Astrocyte (in vitro differentiated cells and primary cell): ENCODE data around the gene YES1. TPM values are rescaled to one million over a fixed set of nuclear protein-coding genes. Genes with fewer than 3 reads are reported as not detected.

Source experiments
- DNase-seq: peaks from one replicate; pipeline ENCODE4 v3.0.0-alpha.2; 2010; ENCODE audit warnings: low read depth
- FAIRE-seq: peaks from 2 replicates; lab custom pipeline; 2011; peaks lifted over from hg19 to GRCh38; lab: Jason Lieb, UNC
- H2AFZ ChIP-seq: 2 replicates; pipeline ENCODE4 v1.6.0; 2012; ENCODE audit warnings: low read depth, low read length, inconsistent platforms
- H3K27ac ChIP-seq: 2 replicates; pipeline ENCODE4 v1.5.1; 2011; ENCODE audit warnings: low read depth, low read length, inconsistent platforms
- H3K27me3 ChIP-seq: 2 replicates; pipeline ENCODE4 v1.6.0; 2011; ENCODE audit warnings: low read length, inconsistent platforms; ENCODE audit not compliant: insufficient read depth
- H3K36me3 ChIP-seq: 2 replicates; pipeline ENCODE4 v1.5.1; 2011; ENCODE audit warnings: low read length, inconsistent platforms; ENCODE audit not compliant: insufficient read depth
- H3K4me1 ChIP-seq: 2 replicates; pipeline ENCODE4 v1.5.1; 2011; ENCODE audit warnings: low read length, inconsistent platforms; ENCODE audit not compliant: insufficient read depth
- H3K4me2 ChIP-seq: 2 replicates; pipeline ENCODE4 v1.6.0; 2012; ENCODE audit warnings: low read length, inconsistent platforms
- H3K4me3 ChIP-seq: 2 replicates; pipeline ENCODE4 v1.5.1; 2011; ENCODE audit warnings: low read depth, mild to moderate bottlenecking, low read length, inconsistent platforms; ENCODE audit not compliant: insufficient read depth
- H3K79me2 ChIP-seq: 2 replicates; pipeline ENCODE4 v1.6.0; 2012; ENCODE audit warnings: mild to moderate bottlenecking, low read length, inconsistent platforms; ENCODE audit not compliant: insufficient read depth
- H3K9ac ChIP-seq: 2 replicates; pipeline ENCODE4 v1.6.0; 2012; ENCODE audit warnings: mild to moderate bottlenecking, low read length, inconsistent platforms
- H3K9me3 ChIP-seq: 2 replicates; pipeline ENCODE4 v1.5.1; 2012; ENCODE audit warnings: low read depth, mild to moderate bottlenecking, low read length, inconsistent platforms; ENCODE audit not compliant: insufficient read depth
- H4K20me1 ChIP-seq: 2 replicates; pipeline ENCODE4 v1.6.0; 2012; ENCODE audit warnings: low read length, inconsistent platforms; ENCODE audit not compliant: insufficient read depth
- H3K27ac Mint-ChIP-seq: one replicate; pipeline ENCODE4 v1.8.0; 2021; ENCODE audit warnings: mild to moderate bottlenecking, mixed read lengths; ENCODE audit not compliant: unreplicated experiment
- H3K27me3 Mint-ChIP-seq: one replicate; pipeline ENCODE4 v1.8.0; 2021; ENCODE audit warnings: low read depth, mixed read lengths; ENCODE audit not compliant: unreplicated experiment
- H3K36me3 Mint-ChIP-seq: one replicate; pipeline ENCODE4 v1.8.0; 2021; ENCODE audit warnings: low read depth, mixed read lengths; ENCODE audit not compliant: unreplicated experiment
- H3K4me1 Mint-ChIP-seq: one replicate; pipeline ENCODE4 v1.8.0; 2021; ENCODE audit warnings: low read depth, mixed read lengths; ENCODE audit not compliant: unreplicated experiment
- H3K4me3 Mint-ChIP-seq: one replicate; pipeline ENCODE4 v1.8.0; 2021; ENCODE audit warnings: mild to moderate bottlenecking, moderate library complexity, mixed read lengths; ENCODE audit not compliant: unreplicated experiment
- H3K9me3 Mint-ChIP-seq: one replicate; pipeline ENCODE4 v1.8.0; 2021; ENCODE audit warnings: mild to moderate bottlenecking, mixed read lengths; ENCODE audit not compliant: unreplicated experiment
- EZH2 ChIP-seq: IDR thresholded peaks from 2 replicates; pipeline ENCODE4 v1.6.1; 2012; ENCODE audit warnings: mild to moderate bottlenecking, low read length, inconsistent platforms; ENCODE audit not compliant: insufficient read depth
- total RNA-seq: library from RNA; stranded (reverse); gene quantifications from 2 replicates; pipeline ENCODE4 v1.2.1, GENCODE V29; 2021
- TF ChIP-seq, protein P1 (sequence below): IDR thresholded peaks from 2 replicates; pipeline ENCODE4 v1.5.1; 2011; ENCODE audit warnings: low read depth, mild to moderate bottlenecking, inconsistent platforms, low read length, moderate library complexity; ENCODE audit not compliant: insufficient read depth

The YES1 gene
- total RNA-seq, 1 donor from 2014 or later: 68.2 TPM

DNA sequence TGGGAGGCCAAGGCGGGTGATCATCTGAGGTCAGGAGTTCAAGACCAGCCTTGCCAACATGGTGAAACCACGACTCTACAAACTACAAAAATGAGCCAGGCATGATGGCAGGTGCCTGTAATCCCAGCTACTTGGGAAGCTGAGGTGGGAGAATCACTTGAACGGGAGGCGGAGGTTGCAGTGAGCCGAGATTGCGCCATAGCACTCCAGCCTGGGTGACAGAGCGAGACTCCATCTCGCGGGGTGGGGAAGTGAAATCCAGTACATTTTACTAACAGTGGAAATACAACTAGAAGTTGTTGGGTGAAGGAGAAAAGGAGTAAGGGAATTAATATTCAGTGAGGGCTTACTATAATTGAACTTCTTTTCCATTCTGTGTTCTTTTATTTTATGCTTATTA, 86.4 kb downstream of the YES1 start:
- Histone ChIP-seq H3K27me3 (no peaks in the 10 kb centered on the region), H3K4me2 (no peak overlapping the region), H3K4me1 (no peaks in the 10 kb centered on the region), H4K20me1 (no peaks in the 10 kb centered on the region), H3K9ac (no peak overlapping the region), H3K27ac (no peak overlapping the region), H2AFZ (no peak overlapping the region), H3K36me3 (no peaks in the 10 kb centered on the region), H3K79me2 (no peaks in the 10 kb centered on the region), H3K4me3 (no peak overlapping the region), H3K9me3 (no peaks in the 10 kb centered on the region)
- no peak for TF ChIP-seq EZH2
- TF ChIP-seq, protein P1, sequence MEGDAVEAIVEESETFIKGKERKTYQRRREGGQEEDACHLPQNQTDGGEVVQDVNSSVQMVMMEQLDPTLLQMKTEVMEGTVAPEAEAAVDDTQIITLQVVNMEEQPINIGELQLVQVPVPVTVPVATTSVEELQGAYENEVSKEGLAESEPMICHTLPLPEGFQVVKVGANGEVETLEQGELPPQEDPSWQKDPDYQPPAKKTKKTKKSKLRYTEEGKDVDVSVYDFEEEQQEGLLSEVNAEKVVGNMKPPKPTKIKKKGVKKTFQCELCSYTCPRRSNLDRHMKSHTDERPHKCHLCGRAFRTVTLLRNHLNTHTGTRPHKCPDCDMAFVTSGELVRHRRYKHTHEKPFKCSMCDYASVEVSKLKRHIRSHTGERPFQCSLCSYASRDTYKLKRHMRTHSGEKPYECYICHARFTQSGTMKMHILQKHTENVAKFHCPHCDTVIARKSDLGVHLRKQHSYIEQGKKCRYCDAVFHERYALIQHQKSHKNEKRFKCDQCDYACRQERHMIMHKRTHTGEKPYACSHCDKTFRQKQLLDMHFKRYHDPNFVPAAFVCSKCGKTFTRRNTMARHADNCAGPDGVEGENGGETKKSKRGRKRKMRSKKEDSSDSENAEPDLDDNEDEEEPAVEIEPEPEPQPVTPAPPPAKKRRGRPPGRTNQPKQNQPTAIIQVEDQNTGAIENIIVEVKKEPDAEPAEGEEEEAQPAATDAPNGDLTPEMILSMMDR: no peak
- no peak overlapping the region for H3K27ac Mint-ChIP-seq
- FAIRE-seq (no peak), DNase-seq (no peak)
- peaks cover 2% of the 10 kb centered on the region for H3K36me3 Mint-ChIP-seq
- no peak overlapping the region for H3K4me3 Mint-ChIP-seq
- no peaks in the 10 kb centered on the region for H3K9me3 Mint-ChIP-seq
- no peaks in the 10 kb centered on the region for H3K4me1 Mint-ChIP-seq
- no peaks in the 10 kb centered on the region for H3K27me3 Mint-ChIP-seq

- Mint-ChIP-seq H3K9me3 (no peaks in the 10 kb centered on the region), H3K27ac (no peak overlapping the region), H3K27me3 (no peaks in the 10 kb centered on the region), H3K4me1 (no peaks in the 10 kb centered on the region), H3K36me3 (no peaks in the 10 kb centered on the region), H3K4me3 (no peak overlapping the region)
- no peak overlapping the region for H3K9ac ChIP-seq
- H3K27ac ChIP-seq: no peak overlapping the region
- no peak overlapping the region for H3K4me3 ChIP-seq
- no peak overlapping the region for H3K4me2 ChIP-seq
- no peaks in the 10 kb centered on the region for H3K27me3 ChIP-seq
- no peak overlapping the region for H2AFZ ChIP-seq
- H3K79me2 ChIP-seq: no peaks in the 10 kb centered on the region
- H3K36me3 ChIP-seq: no peaks in the 10 kb centered on the region
- FAIRE-seq: peak; percentile 23
- no peaks in the 10 kb centered on the region for H4K20me1 ChIP-seq
- DNase-seq: no peak
- H3K9me3 ChIP-seq: no peaks in the 10 kb centered on the region
- no peaks in the 10 kb centered on the region for H3K4me1 ChIP-seq
- TF ChIP-seq, protein P1: no peak
- no peak for TF ChIP-seq EZH2
Measured at GRCh38 chr18:723541-724080, 88.4 kb downstream of the YES1 start.

DNA sequence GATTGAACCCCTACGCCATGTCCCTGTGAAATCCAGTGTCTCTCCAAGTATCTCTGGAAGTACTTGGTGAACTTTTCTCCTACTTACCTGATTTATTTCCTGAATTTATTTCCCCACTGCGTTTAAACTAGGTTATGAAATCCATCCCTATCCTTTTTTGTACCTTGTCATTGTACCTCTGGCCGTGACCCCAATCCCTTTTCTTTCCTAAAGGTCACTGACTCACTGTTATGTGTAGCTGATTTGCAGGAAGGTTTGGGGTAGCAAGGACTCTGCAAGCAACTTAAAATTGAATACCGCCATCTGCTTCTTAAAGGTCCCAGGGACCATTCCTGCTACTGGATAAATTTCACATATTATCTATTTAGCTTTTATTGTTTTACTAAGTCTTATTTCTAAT, 95.0 kb downstream of the YES1 start:
- FAIRE-seq: no peak

More for the DNA sequence above, 95.0 kb downstream of the YES1 start:
- no peaks in the 10 kb centered on the region for H3K36me3 Mint-ChIP-seq
- H3K4me3 Mint-ChIP-seq: no peak overlapping the region
- Histone ChIP-seq H3K9me3 (no peaks in the 10 kb centered on the region), H4K20me1 (no peaks in the 10 kb centered on the region), H3K4me2 (no peak overlapping the region), H3K27me3 (no peaks in the 10 kb centered on the region), H3K9ac (no peak overlapping the region), H3K4me1 (no peaks in the 10 kb centered on the region), H3K4me3 (no peak overlapping the region), H3K79me2 (no peaks in the 10 kb centered on the region), H2AFZ (no peak overlapping the region), H3K27ac (no peak overlapping the region), H3K36me3 (no peaks in the 10 kb centered on the region)
- no peaks in the 10 kb centered on the region for H3K27me3 Mint-ChIP-seq
- no peaks in the 10 kb centered on the region for H3K4me1 Mint-ChIP-seq
- no peak for DNase-seq
- TF ChIP-seq, protein P1: no peak
- TF ChIP-seq EZH2: no peak
- H3K27ac Mint-ChIP-seq: no peak overlapping the region
- H3K9me3 Mint-ChIP-seq: no peaks in the 10 kb centered on the region
